Ramos (cell line): ENCODE measurements around the gene PCDH15.

Experiments used
- in situ Hi-C: fragments of 300-500 bp; cut with MboI; formaldehyde crosslinking; loops from one replicate; pipeline ENCODE4 v1.14.3; 2022; ENCODE audit warnings: low sequenced_read_pairs; ENCODE audit not compliant: unreplicated experiment

PCDH15 gene

GRCh38 chr10:53903756-53904155 is 897.3 kb downstream of the PCDH15 start:
- in situ Hi-C loops: no loop called here

DNA sequence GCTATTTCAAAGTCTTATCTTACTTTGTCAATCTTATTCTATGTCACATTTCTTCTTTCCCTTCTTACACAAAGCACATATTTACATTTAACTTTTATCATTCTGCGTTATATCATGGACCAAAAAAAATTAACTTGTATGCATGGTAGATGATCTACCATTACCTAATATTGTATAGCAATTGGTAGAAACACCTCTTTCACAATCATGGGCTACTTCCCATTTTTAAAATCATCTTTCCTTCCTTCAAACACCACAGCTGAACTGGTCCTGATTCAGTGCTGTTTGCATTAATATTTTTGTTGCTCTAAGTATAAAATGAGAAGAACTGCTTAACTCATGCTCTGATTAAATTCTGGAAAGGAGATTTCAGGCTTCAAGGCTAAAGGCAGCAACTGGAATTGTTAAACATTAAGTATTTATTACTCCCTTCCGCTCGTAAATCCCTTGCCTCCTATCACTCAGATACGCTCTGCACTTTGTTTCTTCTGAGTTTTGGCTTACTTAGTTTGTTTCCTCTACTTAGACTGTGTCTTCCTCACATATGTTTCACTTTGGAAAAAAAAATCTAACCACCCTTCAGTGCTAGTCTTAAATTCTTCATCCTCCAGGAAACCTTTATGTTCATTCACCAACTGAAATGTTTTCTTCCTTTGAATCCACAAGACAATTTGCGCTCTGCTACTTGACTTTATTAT is 901.4 kb downstream of the PCDH15 start:
- in situ Hi-C loops: no loop called here

DNA sequence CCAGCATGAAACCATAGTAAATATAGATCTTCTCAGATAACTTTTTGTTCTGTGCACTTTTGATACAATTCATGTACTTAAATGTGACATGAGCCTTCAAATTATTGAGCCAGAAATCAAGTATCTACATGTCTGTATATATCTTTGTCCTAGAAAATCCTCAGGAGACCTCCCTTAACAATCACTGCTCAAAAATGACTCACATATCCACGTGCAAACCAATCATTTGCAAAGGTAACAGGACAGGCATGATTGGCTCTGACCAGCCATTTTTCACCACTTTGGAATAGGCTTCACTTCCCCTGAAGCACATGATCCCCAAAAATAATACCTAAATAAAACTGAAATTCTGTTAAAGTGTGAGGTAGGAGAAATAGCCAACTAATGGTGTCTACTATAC is 902.5 kb downstream of the PCDH15 start:
- in situ Hi-C loops: no loop called here

DNA sequence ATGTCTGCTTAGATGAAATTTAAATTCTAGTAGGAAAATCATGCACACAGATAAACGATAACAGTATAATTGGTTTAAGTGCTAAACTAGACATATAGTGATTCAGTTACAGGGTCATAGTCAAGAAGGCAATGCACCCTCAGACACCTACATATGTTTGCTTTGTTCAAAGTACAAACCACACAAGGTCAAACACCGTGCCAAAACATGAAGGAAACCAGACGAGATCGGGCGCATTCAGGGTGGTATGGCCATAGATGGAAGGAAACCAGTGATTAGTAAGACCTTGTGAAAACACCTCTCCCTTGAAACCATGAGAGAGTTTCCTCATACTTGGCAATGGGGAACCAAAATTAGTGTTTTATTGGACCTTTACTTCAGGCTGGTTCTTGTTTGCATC is 906.9 kb downstream of the PCDH15 start:
- in situ Hi-C loops: no loop called here

- in situ Hi-C loops: no loop called here
Observed at GRCh38 chr10:53893061-53893460, 908.0 kb downstream of the PCDH15 start.

DNA sequence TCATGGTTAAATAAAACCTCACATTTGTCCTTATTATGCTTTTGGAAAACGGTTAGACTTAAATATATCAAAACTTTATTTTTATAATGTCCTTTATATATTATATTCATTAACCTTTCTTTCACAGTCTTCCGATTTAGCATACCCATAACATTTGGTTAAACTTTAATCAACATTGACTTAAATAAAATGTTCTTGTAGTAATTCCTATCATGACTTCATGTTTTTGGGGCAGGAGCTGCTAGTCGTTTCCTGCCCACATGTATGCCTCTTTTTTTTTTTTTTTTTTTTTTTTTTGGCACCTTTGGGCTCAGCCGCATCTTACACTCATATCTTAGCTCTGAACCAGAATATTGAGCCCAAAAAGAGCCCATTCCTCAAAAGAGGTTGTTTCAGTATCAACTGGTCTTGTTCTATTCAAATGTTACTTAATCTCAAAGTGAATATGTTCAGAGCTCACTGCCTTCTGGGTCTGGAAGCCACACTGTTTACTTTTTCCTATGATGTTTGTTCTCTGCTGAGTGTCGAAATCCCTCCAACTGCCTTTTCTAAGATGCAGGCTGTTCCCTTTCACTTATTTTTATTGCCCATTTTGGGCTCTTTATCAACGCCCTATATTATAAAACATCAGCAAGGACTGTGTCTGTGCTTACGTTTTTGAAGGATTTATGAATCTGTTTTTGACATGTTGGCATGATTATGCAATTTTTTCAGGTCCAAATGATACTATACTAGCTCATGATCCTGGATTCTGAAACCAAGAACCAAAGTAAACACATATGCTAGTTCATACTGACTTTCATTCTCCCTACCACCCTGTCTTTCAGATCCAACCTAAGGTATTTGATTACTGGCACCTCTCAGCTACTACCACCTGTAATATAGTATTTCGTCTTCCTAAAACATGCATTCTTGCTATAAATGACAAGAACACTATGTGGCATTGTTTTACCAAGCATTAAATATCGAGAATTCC is 914.4 kb downstream of the PCDH15 start:
- in situ Hi-C loops: no loop called here

- in situ Hi-C loops: no loop called here
Observed at GRCh38 chr10:53864846-53865245, 936.2 kb downstream of the PCDH15 start.

- in situ Hi-C loops: no loop called here
Observed at GRCh38 chr10:53852450-53853175, 948.4 kb downstream of the PCDH15 start.

GRCh38 chr10:53846809-53847208 is 954.2 kb downstream of the PCDH15 start:
- in situ Hi-C loops: no loop called here

DNA sequence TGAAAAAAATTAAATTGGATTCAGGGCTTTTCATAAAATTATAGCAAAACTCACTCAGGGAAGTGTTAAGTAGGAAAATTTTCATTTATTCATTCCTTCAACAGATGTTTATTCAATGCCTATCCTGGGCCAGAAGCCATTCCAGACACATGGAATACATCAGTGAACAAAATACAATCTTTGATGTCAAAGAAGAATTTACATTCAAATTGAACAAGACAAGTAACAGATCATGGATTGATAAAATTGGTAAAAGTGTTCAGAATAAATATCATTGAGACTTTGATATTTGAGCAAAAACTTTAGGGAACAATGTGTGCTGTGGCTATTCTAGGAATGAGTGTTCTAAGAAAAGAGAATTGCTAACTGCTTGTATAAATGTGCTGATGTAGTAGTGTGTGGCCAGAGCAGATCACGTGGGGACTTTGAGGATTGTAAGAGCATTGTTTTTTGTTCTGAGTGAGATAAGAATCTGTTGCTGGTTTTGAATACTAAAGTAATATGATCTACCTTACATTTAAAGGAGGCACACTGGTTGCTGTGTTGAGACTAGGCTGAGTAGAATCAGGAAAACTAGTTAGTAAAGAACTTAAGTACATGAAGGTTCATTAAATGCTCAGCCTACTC is 957.2 kb downstream of the PCDH15 start:
- in situ Hi-C loops: no loop called here

- in situ Hi-C loops: no loop called here
Observed at GRCh38 chr10:53841483-53842145, 959.4 kb downstream of the PCDH15 start.

GRCh38 chr10:53840653-53841052 is 960.4 kb downstream of the PCDH15 start:
- in situ Hi-C loops: no loop called here

- in situ Hi-C loops: no loop called here
Observed at GRCh38 chr10:53839440-53840039, 961.5 kb downstream of the PCDH15 start.

GRCh38 chr10:53836638-53837037 is 964.4 kb downstream of the PCDH15 start:
- in situ Hi-C loops: no loop called here

GRCh38 chr10:53833908-53834307 is 967.1 kb downstream of the PCDH15 start:
- in situ Hi-C loops: no loop called here

- in situ Hi-C loops: no loop called here
Observed at GRCh38 chr10:53827261-53827660, 973.8 kb downstream of the PCDH15 start.

DNA sequence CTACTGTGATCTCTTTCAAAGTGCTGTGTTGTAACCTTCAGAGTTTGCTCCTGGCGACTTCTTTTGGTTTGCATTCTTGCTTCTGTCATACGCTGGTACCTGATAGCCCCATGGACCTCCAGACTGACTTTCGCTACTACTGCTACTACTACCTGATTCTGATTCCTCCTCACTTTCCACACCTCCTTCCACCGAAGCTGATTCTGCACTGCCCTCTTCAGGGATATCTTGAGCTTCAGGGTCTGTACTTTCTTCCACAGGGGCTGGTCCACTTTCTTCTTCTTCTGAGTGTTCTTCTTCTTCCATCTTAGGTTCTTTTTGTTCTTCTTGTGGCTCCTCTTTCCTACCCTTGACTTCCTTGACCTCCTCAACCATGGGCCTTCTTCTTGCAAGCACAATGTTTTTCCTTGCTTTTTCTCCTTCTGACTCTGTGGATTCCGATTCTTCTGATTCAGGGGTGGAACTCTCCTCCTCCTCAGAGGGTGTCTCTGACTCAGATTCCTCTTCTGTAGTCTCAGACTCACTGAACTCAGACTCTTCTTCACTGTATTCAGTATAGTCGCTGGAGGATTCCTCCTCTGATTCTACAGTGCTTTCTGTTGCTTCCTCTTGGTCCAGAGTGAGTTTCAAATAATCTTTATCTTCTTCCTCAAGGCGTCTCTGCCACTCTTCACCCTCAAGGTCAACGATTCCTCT is 992.2 kb downstream of the PCDH15 start:
- in situ Hi-C loops: no loop called here

GRCh38 chr10:53786236-53786900 is 1014.7 kb downstream of the PCDH15 start:
- in situ Hi-C loops: no loop called here
